GM12878 (cell line): ENCODE results near the gene PUSL1. TPM values are rescaled to one million over a fixed set of nuclear protein-coding genes. Genes with fewer than 3 reads are reported as not detected.

Experiments used
- CBX3 ChIP-seq: fragments of 200-600 bp; sonication (generic); IDR thresholded peaks from 2 replicates; pipeline ENCODE4 v1.6.1; 2016; ENCODE audit warnings: low read depth, borderline replicate concordance
- CREB1 ChIP-seq: IDR thresholded peaks from 2 replicates; pipeline ENCODE4 v1.6.1; 2012; ENCODE audit warnings: low read depth, mild to moderate bottlenecking, inconsistent platforms
- HDAC2 ChIP-seq: fragments of 200-600 bp; sonication (generic); IDR thresholded peaks from 2 replicates; pipeline ENCODE4 v1.6.1; 2017
- IRF5 ChIP-seq: fragments of 450-650 bp; IDR thresholded peaks from 2 replicates; pipeline ENCODE4 v1.6.1; 2017; ENCODE audit warnings: borderline replicate concordance
- LARP7 ChIP-seq: fragments of 450-650 bp; IDR thresholded peaks from 2 replicates; pipeline ENCODE4 v1.6.1; 2017; ENCODE audit warnings: mild to moderate bottlenecking
- MEF2B ChIP-seq: fragments of 450-650 bp; IDR thresholded peaks from 2 replicates; pipeline ENCODE4 v1.6.1; 2018; ENCODE audit warnings: mild to moderate bottlenecking, moderate library complexity; ENCODE audit not compliant: partially characterized antibody, poor library complexity, severe bottlenecking
- MXI1 ChIP-seq: fragments of 150-350 bp; IDR thresholded peaks from 2 replicates; pipeline ENCODE4 v1.6.1; 2011; ENCODE audit warnings: low read depth, mild to moderate bottlenecking, inconsistent platforms, low read length, improper control_type of control experiment
- NR2C1 ChIP-seq: fragments of 450-650 bp; IDR thresholded peaks from 2 replicates; pipeline ENCODE4 v1.6.1; 2017; ENCODE audit warnings: antibody characterized with exemption, mild to moderate bottlenecking, moderate library complexity
- SIX5 ChIP-seq: IDR thresholded peaks from 2 replicates; pipeline ENCODE4 v1.6.1; 2011; ENCODE audit warnings: mild to moderate bottlenecking, low read depth, low read length, moderate library complexity; ENCODE audit not compliant: severe bottlenecking
- ZNF592 ChIP-seq: fragments of 450-650 bp; IDR thresholded peaks from 2 replicates; pipeline ENCODE4 v1.6.1; 2017; ENCODE audit warnings: mild to moderate bottlenecking, moderate library complexity
- ZNF687 ChIP-seq: fragments of 450-650 bp; IDR thresholded peaks from 2 replicates; pipeline ENCODE4 v1.6.1; 2017; ENCODE audit warnings: mild to moderate bottlenecking, moderate library complexity
- polyA plus RNA-seq, 11 experiments: library from polyadenylated mRNA; depleted of rRNA in 4 of 11; unstranded in 6 of 11; stranded (reverse) in 5 of 11; fragments of >200 nt; fragmentation: Nextera tagmentation in 4 of 11; fragmentation: Illumina TruSeq in 1 of 11; extraction: Ambion mirVana in 4 of 11; extraction: Trizol in 1 of 11; gene quantifications; 1 replicate in 1 of 11; 2 replicates in 10 of 11; pipeline versions ENCODE4 v1.2.1 to v1.2.3, GENCODE V29; 2011 to 2016; ENCODE audit warnings: inconsistent platforms in 2 of 11, missing spikeins in 2 of 11, low read depth in 1 of 11
- total RNA-seq, 4 experiments: library from RNA; depleted of rRNA in 3 of 4; stranded (reverse); fragments of >200 nt in 3 of 4; fragmentation: Illumina TruSeq in 1 of 4; extraction: Trizol in 1 of 4; gene quantifications; 2 replicates each; pipeline versions ENCODE4 v1.2.1 to v1.2.3, GENCODE V29; 2013 to 2021
- TF ChIP-seq, protein P1 (sequence below): IDR thresholded peaks from 2 replicates; pipeline ENCODE4 v1.6.1; 2011; ENCODE audit warnings: borderline replicate concordance, low read depth, mild to moderate bottlenecking, moderate library complexity, low read length; ENCODE audit not compliant: insufficient read depth, poor library complexity, severe bottlenecking
- TF ChIP-seq, protein P2 (sequence below): fragments of 450-650 bp; IDR thresholded peaks from 2 replicates; pipeline ENCODE4 v1.6.1; 2017; ENCODE audit warnings: low read depth, mild to moderate bottlenecking, moderate library complexity
- TF ChIP-seq, protein P3 (sequence below): IDR thresholded peaks from 2 replicates; pipeline ENCODE4 v1.6.1; 2011; ENCODE audit warnings: low read depth, low read length, improper control_type of control experiment, borderline replicate concordance

The PUSL1 gene
- total and polyA plus RNA-seq, 10 of the 15 experiments (the other 5 are each of a cell fraction or from before 2014, with no cell fraction given) = 0.16 to 28.4 (median 15.1) TPM

DNA sequence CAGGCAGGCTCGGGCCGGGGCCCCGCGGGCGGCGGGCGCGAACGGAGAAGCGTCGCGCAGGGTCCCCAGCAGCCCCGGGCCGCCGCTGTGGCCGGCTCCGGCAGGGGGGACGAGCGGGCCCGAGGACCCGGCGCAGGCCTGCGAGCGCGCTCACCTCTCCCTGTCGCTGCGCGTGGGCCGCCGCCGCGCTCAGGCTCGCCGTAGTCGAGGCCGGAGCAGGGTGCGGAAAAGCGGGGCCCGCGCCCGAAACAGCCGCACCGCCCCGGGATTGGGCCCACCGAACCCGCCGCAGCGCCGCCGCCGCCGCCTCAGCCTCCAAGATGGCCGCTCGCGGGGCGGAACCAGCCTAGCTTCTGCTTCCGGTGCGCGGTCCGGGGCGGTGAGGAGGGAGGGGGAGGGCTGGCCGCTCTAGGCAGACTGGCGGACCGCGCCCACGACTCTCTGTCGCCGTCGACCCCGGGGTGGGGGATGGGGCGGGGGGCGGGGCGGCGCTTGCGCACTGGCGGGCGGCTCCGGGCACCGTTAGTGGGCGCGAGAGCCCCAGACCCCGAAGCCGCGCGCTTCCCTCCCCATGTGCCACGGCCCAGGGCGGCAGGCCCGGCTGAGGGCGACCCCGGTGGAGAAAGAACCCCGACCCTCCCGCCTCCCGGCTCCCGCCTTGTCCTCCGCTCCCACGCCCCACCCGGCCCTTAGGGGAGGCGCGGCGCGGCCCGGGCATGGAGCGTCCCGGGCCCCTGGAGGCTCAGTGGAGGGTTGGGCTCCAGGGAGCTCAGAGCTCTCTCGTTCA is 34.7 kb upstream of the PUSL1 start, which contains the start of gene UBE2J2 (continued):
- TF ChIP-seq NR2C1 = peak; percentile 97
- TF ChIP-seq ZNF592 = peak; percentile 56; the same call in 1 of the 2 replicates
- no peak for TF ChIP-seq CBX3
- peak; percentile 64; the same call in 1 of the 2 replicates for TF ChIP-seq CREB1
- no peak for TF ChIP-seq MEF2B
- TF ChIP-seq ZNF687 = 0 out of 2 replicates have a peak, but pooled peaks have one; percentile 37
- TF ChIP-seq, protein P1, sequence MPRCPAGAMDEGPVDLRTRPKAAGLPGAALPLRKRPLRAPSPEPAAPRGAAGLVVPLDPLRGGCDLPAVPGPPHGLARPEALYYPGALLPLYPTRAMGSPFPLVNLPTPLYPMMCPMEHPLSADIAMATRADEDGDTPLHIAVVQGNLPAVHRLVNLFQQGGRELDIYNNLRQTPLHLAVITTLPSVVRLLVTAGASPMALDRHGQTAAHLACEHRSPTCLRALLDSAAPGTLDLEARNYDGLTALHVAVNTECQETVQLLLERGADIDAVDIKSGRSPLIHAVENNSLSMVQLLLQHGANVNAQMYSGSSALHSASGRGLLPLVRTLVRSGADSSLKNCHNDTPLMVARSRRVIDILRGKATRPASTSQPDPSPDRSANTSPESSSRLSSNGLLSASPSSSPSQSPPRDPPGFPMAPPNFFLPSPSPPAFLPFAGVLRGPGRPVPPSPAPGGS = no peak
- TF ChIP-seq MXI1 = no peak
- TF ChIP-seq HDAC2 = no peak
- TF ChIP-seq IRF5 = no peak
- peak; percentile 90 for TF ChIP-seq LARP7
- TF ChIP-seq, protein P2, sequence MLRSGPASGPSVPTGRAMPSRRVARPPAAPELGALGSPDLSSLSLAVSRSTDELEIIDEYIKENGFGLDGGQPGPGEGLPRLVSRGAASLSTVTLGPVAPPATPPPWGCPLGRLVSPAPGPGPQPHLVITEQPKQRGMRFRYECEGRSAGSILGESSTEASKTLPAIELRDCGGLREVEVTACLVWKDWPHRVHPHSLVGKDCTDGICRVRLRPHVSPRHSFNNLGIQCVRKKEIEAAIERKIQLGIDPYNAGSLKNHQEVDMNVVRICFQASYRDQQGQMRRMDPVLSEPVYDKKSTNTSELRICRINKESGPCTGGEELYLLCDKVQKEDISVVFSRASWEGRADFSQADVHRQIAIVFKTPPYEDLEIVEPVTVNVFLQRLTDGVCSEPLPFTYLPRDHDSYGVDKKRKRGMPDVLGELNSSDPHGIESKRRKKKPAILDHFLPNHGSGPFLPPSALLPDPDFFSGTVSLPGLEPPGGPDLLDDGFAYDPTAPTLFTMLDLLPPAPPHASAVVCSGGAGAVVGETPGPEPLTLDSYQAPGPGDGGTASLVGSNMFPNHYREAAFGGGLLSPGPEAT = no peak
- TF ChIP-seq, protein P3, sequence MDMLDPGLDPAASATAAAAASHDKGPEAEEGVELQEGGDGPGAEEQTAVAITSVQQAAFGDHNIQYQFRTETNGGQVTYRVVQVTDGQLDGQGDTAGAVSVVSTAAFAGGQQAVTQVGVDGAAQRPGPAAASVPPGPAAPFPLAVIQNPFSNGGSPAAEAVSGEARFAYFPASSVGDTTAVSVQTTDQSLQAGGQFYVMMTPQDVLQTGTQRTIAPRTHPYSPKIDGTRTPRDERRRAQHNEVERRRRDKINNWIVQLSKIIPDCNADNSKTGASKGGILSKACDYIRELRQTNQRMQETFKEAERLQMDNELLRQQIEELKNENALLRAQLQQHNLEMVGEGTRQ = no peak
- TF ChIP-seq SIX5 = peak; percentile 61
